Endodermal cell (in vitro differentiated cells): ENCODE measurements around the gene GFOD2. TPM values are rescaled to one million over a fixed set of nuclear protein-coding genes. Genes with fewer than 3 reads are reported as not detected.

ENCODE experiments used
- DNase-seq: peaks from one replicate; pipeline ENCODE4 v3.0.0-alpha.2; 2017
- H3K27ac ChIP-seq: 2 replicates; pipeline ENCODE4 v1.5.1; 2013; ENCODE audit warnings: mild to moderate bottlenecking, low read depth, low read length, moderate library complexity
- H3K27me3 ChIP-seq: 2 replicates; pipeline ENCODE4 v1.6.1; 2013; ENCODE audit warnings: mild to moderate bottlenecking, low read length, moderate library complexity; ENCODE audit not compliant: insufficient read depth, control insufficient read depth, poor library complexity, severe bottlenecking
- H3K36me3 ChIP-seq: 2 replicates; pipeline ENCODE4 v1.7.0; 2013; ENCODE audit warnings: mild to moderate bottlenecking, low read length, moderate library complexity; ENCODE audit not compliant: control insufficient read depth, insufficient read depth
- H3K4me1 ChIP-seq: one replicate; pipeline ENCODE4 v1.7.0; 2013; ENCODE audit warnings: low read length; ENCODE audit not compliant: control insufficient read depth, insufficient read depth
- H3K4me3 ChIP-seq: 2 replicates; pipeline ENCODE4 v1.5.1; 2013; ENCODE audit warnings: mild to moderate bottlenecking, low read length, moderate library complexity
- H3K9ac ChIP-seq: 2 replicates; pipeline ENCODE4 v1.6.1; 2013; ENCODE audit warnings: mild to moderate bottlenecking, low read length, moderate library complexity; ENCODE audit not compliant: poor library complexity, severe bottlenecking; ENCODE audit errors: extremely low read depth
- H3K9me3 ChIP-seq: 2 replicates; pipeline ENCODE4 v1.6.1; 2013; ENCODE audit warnings: mild to moderate bottlenecking, low read length, moderate library complexity; ENCODE audit not compliant: control insufficient read depth
- H3K27ac Mint-ChIP-seq: 2 replicates; pipeline ENCODE4 v1.8.0; 2020; ENCODE audit warnings: mixed read lengths
- H3K27me3 Mint-ChIP-seq: 2 replicates; pipeline ENCODE4 v1.8.0; 2021; ENCODE audit warnings: mild to moderate bottlenecking, mixed read lengths; ENCODE audit not compliant: insufficient read depth
- H3K36me3 Mint-ChIP-seq: 2 replicates; pipeline ENCODE4 v1.8.0; 2020; ENCODE audit warnings: low read depth, mixed read lengths
- H3K4me1 Mint-ChIP-seq: 2 replicates; pipeline ENCODE4 v1.8.0; 2020; ENCODE audit warnings: mixed read lengths
- H3K4me3 Mint-ChIP-seq: 2 replicates; pipeline ENCODE4 v1.8.0; 2020; ENCODE audit warnings: mild to moderate bottlenecking, moderate library complexity, mixed read lengths
- H3K9me3 Mint-ChIP-seq: 2 replicates; pipeline ENCODE4 v1.8.0; 2020; ENCODE audit warnings: mild to moderate bottlenecking, mixed read lengths
- CTCF ChIP-seq: fragments of 200-600 bp; sonication (generic); conservative IDR thresholded peaks from 2 replicates; pipeline ENCODE4 v1.5.0; 2021; ENCODE audit warnings: antibody characterized with exemption, mild to moderate bottlenecking
- WGBS, 2 experiments: methylation state at CpG; one replicate each; pipeline versions ENCODE4 v1.1.5 to v1.1.7; 2013; ENCODE audit warnings: missing lambda C conversion rate in 2 of 2, mixed read lengths in 1 of 2; ENCODE audit not compliant: insufficient coverage in 1 of 2, insufficient read length in 1 of 2; 5-methylcytosine and 5-hydroxymethylcytosine counted together
- total RNA-seq, 2 donors: library from RNA; stranded (reverse); fragmentation: NEBNext Ultra II Directional in 1 of 2; extraction: Animal tissue kit (Norgen Biotek cat#: 25700) in 1 of 2; gene quantifications; 2 replicates in 1 of 2; 3 replicates in 1 of 2; pipeline ENCODE4 v1.2.1, GENCODE V29; 2021

GFOD2 gene
- total RNA-seq, 2 donors from 2014 or later = 18.2 to 21.2 TPM

DNA sequence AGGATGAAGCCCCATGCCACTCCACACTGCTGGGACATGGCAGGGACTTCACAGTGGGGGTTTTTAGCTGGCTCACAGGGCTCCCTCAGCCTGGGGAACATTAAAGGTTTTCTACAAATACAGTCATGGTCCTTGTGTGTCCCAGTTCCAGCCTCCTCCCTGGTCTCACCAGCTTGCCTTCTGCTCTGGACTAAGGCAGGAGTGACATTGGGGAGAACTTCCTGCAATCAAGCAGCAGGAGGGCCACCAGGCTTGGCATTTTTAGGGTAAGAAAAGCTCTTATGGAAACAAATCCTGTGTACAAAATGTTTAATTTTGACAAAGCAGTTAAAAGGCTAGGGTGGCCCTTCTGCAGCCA is 56.5 kb downstream of the GFOD2 start:
- no peak overlapping the region for H3K4me3 ChIP-seq
- H3K27me3 ChIP-seq = no peaks in the 10 kb centered on the region
- TF ChIP-seq CTCF = no peak
- peaks cover 8% of the 10 kb centered on the region for H3K4me1 ChIP-seq
- H3K27ac ChIP-seq = no peak overlapping the region
- Mint-ChIP-seq H3K27me3 (peaks cover 6% of the 10 kb centered on the region), H3K27ac (no peak overlapping the region), H3K9me3 (no peaks in the 10 kb centered on the region), H3K4me1 (peaks cover 9% of the 10 kb centered on the region), H3K36me3 (peaks cover 13% of the 10 kb centered on the region), H3K4me3 (no peak overlapping the region)
- H3K36me3 ChIP-seq = peaks cover 19% of the 10 kb centered on the region
- DNase-seq = no peak
- no peaks in the 10 kb centered on the region for H3K9me3 ChIP-seq
- no peak overlapping the region for H3K9ac ChIP-seq

GRCh38 chr16:67661886-67662652 is 57.0 kb downstream of the GFOD2 start:
- no peak overlapping the region for H3K4me3 Mint-ChIP-seq
- H3K27me3 Mint-ChIP-seq = peaks cover 6% of the 10 kb centered on the region
- H3K36me3 Mint-ChIP-seq = peaks cover 13% of the 10 kb centered on the region
- Histone ChIP-seq H3K9ac (no peak overlapping the region), H3K36me3 (peaks cover 19% of the 10 kb centered on the region), H3K4me1 (peaks cover 8% of the 10 kb centered on the region), H3K27me3 (no peaks in the 10 kb centered on the region), H3K9me3 (no peaks in the 10 kb centered on the region), H3K4me3 (no peak overlapping the region), H3K27ac (no peak overlapping the region)
- no peaks in the 10 kb centered on the region for H3K9me3 Mint-ChIP-seq
- peaks cover 8% of the 10 kb centered on the region for H3K4me1 Mint-ChIP-seq
- no peak overlapping the region for H3K27ac Mint-ChIP-seq
- DNase-seq = no peak
- WGBS, 2 experiments = 93 to 94% methylated on average over 26 to 34 of the region's 34 CpGs
- no peak for TF ChIP-seq CTCF

- no peak for TF ChIP-seq CTCF
- DNase-seq = peak; percentile 89
- H3K27ac Mint-ChIP-seq = peak overlapping the region; percentile 94
- Histone ChIP-seq H3K36me3 (peaks cover 19% of the 10 kb centered on the region), H3K9me3 (no peaks in the 10 kb centered on the region), H3K4me3 (peak overlapping the region; percentile 71), H3K27me3 (no peaks in the 10 kb centered on the region), H3K27ac (peak overlapping the region; percentile 83), H3K9ac (no peak overlapping the region), H3K4me1 (peaks cover 8% of the 10 kb centered on the region)
- H3K4me3 Mint-ChIP-seq = peak overlapping the region; percentile 81
- H3K9me3 Mint-ChIP-seq = no peaks in the 10 kb centered on the region
- H3K36me3 Mint-ChIP-seq = peaks cover 13% of the 10 kb centered on the region
- 2 to 12% methylated on average over 22 to 39 of the region's 39 CpGs for WGBS, 2 experiments
- H3K4me1 Mint-ChIP-seq = peaks cover 7% of the 10 kb centered on the region
- peaks cover 6% of the 10 kb centered on the region for H3K27me3 Mint-ChIP-seq
Observed at GRCh38 chr16:67661101-67661761, 57.9 kb downstream of the GFOD2 start.
